Subcutaneous abdominal adipose tissue (tissue), 5 donors: ENCODE measurements around the gene DYRK2.
"Not testable (repeated sequence)": the region's sequence is repeated elsewhere in the genome, so short reads cannot be mapped to it uniquely, and the experiment has no call there.

ENCODE experiments used
- H3K27ac ChIP-seq: one replicate; pipeline ENCODE4 v1.7.0; 2013; ENCODE audit warnings: low read depth, mild to moderate bottlenecking, inconsistent platforms, low read length, moderate library complexity
- H3K27me3 ChIP-seq, 5 donors: one replicate each; pipeline ENCODE4 v1.7.0; 2013; ENCODE audit warnings: low read length in 5 of 5, inconsistent platforms in 1 of 5; ENCODE audit not compliant: control insufficient read depth in 5 of 5, insufficient read depth in 4 of 5
- H3K36me3 ChIP-seq, 5 donors: one replicate each; pipeline ENCODE4 v1.7.0; 2013; ENCODE audit warnings: low read length in 5 of 5; ENCODE audit not compliant: control insufficient read depth in 5 of 5, insufficient read depth in 5 of 5
- H3K4me1 ChIP-seq, 5 donors: one replicate each; pipeline ENCODE4 v1.7.0; 2013; ENCODE audit warnings: low read length in 5 of 5, mild to moderate bottlenecking in 3 of 5, moderate library complexity in 1 of 5; ENCODE audit not compliant: control insufficient read depth in 5 of 5, insufficient read depth in 5 of 5
- H3K4me3 ChIP-seq, 5 donors: one replicate each; pipeline ENCODE4 v1.7.0; 2013; ENCODE audit warnings: low read length in 5 of 5, low read depth in 1 of 5
- H3K9ac ChIP-seq, 5 donors: one replicate each; pipeline ENCODE4 v1.7.0; 2013; ENCODE audit warnings: low read length in 5 of 5, mild to moderate bottlenecking in 4 of 5, moderate library complexity in 3 of 5
- H3K9me3 ChIP-seq, 5 donors: one replicate each; pipeline ENCODE4 v1.7.0; 2013; ENCODE audit warnings: low read length in 5 of 5; ENCODE audit not compliant: control insufficient read depth in 5 of 5
- donor health status: healthy.
- donor health status: healthy.
- donor health status: healthy.
- donor health status: healthy.
- donor health status: healthy.

DYRK2 gene

DNA sequence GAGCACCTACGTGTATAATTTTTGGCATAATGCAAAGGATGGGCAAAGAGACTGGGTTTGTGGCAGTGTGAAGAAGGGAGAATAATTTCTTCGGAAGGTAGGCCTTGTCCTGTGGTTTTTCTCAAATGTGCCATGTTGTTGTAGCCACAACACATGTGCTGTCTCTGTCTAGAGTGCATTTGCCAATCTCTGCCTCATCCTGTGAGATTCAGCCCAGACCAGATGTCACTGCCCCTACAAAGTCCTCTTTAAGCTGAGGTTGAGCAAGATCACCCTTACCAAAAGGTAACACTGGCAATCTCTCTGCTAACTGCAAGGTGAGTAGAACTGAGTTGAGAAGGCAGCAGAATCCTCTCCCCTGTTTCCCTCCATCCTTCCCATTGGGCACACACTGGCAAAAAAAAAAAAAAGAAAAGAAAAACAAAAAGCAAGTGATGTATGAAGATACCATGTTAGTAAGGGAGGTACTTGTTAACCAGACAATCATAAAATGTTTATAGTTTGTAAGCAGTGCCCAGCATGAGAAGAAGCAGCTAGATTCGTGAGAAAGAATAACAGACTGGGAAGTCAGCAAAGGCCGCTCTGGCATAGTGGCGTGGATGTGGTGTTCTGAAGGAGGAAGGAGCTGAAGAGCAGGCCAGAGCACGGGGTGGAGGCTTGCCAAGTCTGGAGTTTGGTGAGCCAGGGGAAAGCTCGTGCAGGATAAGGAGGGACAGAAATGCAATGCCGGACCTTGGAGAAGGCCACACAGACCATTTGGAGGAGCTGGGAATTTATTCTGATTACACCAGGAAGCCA, 18.9 kb downstream of the DYRK2 start:
- H3K36me3 ChIP-seq: peaks cover 0 to 4% (median 0%) of the 10 kb centered on the region in 5 donors
- H3K4me1 ChIP-seq: peaks cover 2 to 12% (median 7%) of the 10 kb centered on the region in 5 donors
- H3K27me3 ChIP-seq: no peaks in the 10 kb centered on the region
- no peak overlapping the region for H3K27ac ChIP-seq
- no peak overlapping the region for H3K4me3 ChIP-seq
- no peaks in the 10 kb centered on the region for H3K9me3 ChIP-seq
- H3K9ac ChIP-seq: no peak overlapping the region

DNA sequence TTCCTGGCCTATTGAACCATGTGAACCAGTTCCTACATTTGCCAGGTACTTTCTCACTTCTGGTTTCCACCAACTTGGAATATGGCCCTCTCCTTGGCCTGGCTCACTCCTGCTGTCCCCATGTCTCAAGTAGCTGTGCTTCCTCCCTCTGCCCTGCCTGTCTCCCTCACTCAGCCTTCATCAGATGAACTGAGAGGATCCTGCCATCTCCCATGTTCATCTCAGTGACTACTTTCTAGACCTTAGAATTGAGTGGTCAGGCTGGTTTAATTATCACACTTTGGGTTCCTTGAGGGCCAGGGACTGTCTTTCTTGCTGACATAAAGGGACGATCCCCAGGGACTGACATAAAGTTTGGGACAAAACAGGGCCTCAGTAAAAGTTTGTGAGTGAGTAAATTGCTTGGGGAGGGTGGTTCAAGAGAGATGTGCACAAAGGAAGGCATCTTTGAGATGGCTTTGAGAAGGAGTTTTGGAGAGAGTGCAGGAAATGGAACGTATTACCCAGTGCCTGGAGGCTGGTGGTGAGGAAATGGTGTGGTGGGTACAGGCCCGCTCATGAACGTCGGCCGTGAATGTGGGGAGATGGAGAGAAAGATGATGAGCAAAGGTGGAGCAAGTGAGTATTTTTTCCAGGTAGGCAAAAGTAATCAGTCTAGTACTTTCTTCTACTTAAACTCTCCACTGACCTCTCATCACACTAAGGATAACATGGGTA, 20.8 kb downstream of the DYRK2 start:
- no peak overlapping the region for H3K4me3 ChIP-seq
- H3K4me1 ChIP-seq: peaks cover 2 to 9% (median 7%) of the 10 kb centered on the region in 5 donors
- H3K27ac ChIP-seq: no peak overlapping the region
- no peaks in the 10 kb centered on the region for H3K36me3 ChIP-seq
- H3K9me3 ChIP-seq: peaks cover 0 to 2% (median 0%) of the 10 kb centered on the region in 5 donors
- H3K27me3 ChIP-seq: no peaks in the 10 kb centered on the region
- H3K9ac ChIP-seq: no peak overlapping the region

DNA sequence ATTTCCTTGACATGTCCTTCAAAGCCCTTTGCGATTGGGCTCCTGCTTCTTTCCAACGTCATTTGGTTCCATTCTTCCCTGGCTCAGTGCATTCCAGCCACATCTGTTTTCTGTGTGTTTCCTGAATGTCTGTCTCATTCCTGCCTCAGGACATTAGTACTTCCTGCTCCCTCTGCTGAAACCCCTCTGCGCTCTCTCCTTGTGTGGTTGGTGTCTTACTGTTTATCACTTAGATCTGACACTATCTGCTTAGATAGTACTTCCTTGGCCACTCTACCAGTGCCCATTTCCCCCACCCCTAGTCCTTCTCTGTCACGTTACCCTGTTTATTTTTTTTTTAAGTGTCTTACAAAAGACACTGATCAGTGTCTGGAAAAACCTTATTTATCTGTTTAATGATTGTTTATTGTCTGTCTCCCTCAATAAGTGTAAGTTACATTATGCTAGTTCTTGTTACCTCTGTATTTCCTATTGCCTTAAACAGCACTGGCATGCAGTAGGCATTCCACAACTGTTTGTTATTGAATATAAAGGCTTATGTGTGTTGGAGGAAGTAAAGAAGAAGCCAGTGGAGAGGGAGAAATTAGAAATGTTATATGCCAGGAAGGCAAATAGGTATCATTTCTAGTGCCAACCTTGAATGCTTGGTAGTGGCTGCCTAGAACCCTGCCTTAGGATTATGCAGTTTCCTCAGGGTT, 21.5 kb downstream of the DYRK2 start:
- Histone ChIP-seq H3K4me1 (peaks cover 2 to 9% (median 7%) of the 10 kb centered on the region in 5 donors), H3K9ac (no peak overlapping the region), H3K36me3 (no peaks in the 10 kb centered on the region), H3K27ac (no peak overlapping the region), H3K27me3 (no peaks in the 10 kb centered on the region), H3K9me3 (peaks cover 0 to 4% (median 0%) of the 10 kb centered on the region in 5 donors), H3K4me3 (no peak overlapping the region)

DNA sequence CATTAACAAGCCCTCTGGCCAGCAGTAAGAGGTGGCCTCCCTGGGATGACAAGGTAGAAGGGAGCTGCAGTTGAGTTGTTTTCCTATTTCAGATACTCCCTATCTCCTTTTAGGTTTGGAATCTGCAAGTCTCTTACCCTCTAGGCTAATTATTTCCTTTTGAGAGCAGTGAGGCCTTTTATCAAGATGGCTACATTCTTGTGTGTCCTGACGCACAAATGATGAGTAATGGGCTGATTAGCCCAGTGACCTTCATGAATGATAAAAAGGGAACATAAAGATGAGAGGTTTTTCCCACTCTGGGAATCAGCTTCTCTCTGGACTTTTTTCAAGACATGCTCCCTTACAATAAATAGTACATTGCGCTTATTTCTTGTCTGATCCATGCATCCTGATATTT, 22.9 kb downstream of the DYRK2 start:
- H3K9ac ChIP-seq: no peak overlapping the region
- H3K27me3 ChIP-seq: no peaks in the 10 kb centered on the region
- no peak overlapping the region for H3K4me3 ChIP-seq
- peaks cover 0 to 4% (median 0%) of the 10 kb centered on the region in 5 donors for H3K9me3 ChIP-seq
- H3K36me3 ChIP-seq: no peaks in the 10 kb centered on the region
- no peak overlapping the region for H3K27ac ChIP-seq
- peaks cover 2 to 9% (median 7%) of the 10 kb centered on the region in 5 donors for H3K4me1 ChIP-seq

GRCh38 chr12:67671892-67672291, 23.3 kb downstream of the DYRK2 start:
- no peaks in the 10 kb centered on the region for H3K36me3 ChIP-seq
- H3K27me3 ChIP-seq: no peaks in the 10 kb centered on the region
- H3K9ac ChIP-seq: no peak overlapping the region
- no peak overlapping the region for H3K4me3 ChIP-seq
- H3K27ac ChIP-seq: no peak overlapping the region
- H3K4me1 ChIP-seq: peaks cover 2 to 9% (median 7%) of the 10 kb centered on the region in 5 donors
- H3K9me3 ChIP-seq: peaks cover 0 to 4% (median 0%) of the 10 kb centered on the region in 5 donors

DNA sequence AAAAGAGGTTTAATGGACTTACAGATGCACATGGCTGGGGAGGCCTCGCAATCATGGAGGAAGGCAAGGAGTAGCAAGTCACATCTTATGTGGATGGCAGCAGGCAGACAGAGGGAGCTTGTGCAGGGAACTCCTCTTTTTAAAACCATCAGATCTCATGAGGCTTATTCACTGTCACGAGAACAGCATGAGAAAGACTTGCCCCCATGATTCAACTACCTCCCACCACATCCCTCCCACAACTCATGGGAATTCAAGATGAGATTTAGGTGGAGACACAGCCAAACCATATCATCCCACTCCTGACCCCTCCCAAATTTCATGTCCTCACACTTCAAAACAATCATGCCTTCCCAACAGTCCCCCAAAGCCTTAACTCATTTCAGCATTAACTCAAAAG, 24.0 kb downstream of the DYRK2 start:
- not testable (repeated sequence) for H3K27me3 ChIP-seq, H3K4me3 ChIP-seq, H3K9me3 ChIP-seq, H3K4me1 ChIP-seq, H3K9ac ChIP-seq, H3K27ac ChIP-seq, H3K36me3 ChIP-seq

- not testable (repeated sequence) for H3K9ac ChIP-seq, H3K27me3 ChIP-seq, H3K27ac ChIP-seq, H3K4me3 ChIP-seq, H3K9me3 ChIP-seq, H3K36me3 ChIP-seq, H3K4me1 ChIP-seq
These were observed 25.0 kb downstream of the DYRK2 start for GRCh38 chr12:67673509-67673908.

DNA sequence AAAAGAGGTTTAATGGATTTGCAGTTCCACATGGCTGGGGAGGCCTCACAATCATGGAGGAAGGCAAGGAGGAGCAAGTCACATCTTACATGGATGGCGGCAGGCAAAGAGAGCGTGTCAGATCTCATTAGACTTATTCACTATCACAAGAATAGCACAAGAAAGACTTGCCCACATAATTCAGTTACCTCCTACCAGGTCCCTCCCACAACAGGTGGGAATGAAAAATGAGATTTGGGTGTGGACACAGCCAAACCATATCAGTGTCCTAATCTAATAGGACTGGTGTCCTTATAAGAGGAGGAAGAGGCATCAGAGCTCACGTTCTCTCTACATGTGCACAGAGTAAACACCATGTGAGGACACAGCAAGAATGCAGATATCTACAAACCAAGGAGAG, 25.9 kb downstream of the DYRK2 start:
- no peak overlapping the region for H3K9ac ChIP-seq
- peaks cover 0 to 4% (median 0%) of the 10 kb centered on the region in 5 donors for H3K9me3 ChIP-seq
- no peak overlapping the region for H3K4me3 ChIP-seq
- H3K4me1 ChIP-seq: peaks cover 0 to 11% (median 4%) of the 10 kb centered on the region in 5 donors
- H3K27me3 ChIP-seq: no peaks in the 10 kb centered on the region
- no peaks in the 10 kb centered on the region for H3K36me3 ChIP-seq
- no peak overlapping the region for H3K27ac ChIP-seq

- Histone ChIP-seq H3K9me3 (peaks cover 0 to 4% (median 0%) of the 10 kb centered on the region in 5 donors), H3K36me3 (no peaks in the 10 kb centered on the region), H3K27me3 (no peaks in the 10 kb centered on the region), H3K4me3 (no peak overlapping the region), H3K27ac (no peak overlapping the region), H3K4me1 (peaks cover 0 to 11% (median 4%) of the 10 kb centered on the region in 5 donors), H3K9ac (no peak overlapping the region)
These were observed 28.1 kb downstream of the DYRK2 start for GRCh38 chr12:67676624-67677023.

GRCh38 chr12:67677166-67677565, 28.6 kb downstream of the DYRK2 start:
- Histone ChIP-seq H3K9me3 (peaks cover 0 to 4% (median 0%) of the 10 kb centered on the region in 5 donors), H3K36me3 (no peaks in the 10 kb centered on the region), H3K27me3 (no peaks in the 10 kb centered on the region), H3K4me3 (no peak overlapping the region), H3K27ac (no peak overlapping the region), H3K4me1 (peaks cover 0 to 11% (median 4%) of the 10 kb centered on the region in 5 donors), H3K9ac (no peak overlapping the region)
